Stomach (tissue), 9 donors: ENCODE data around the gene CHMP4B. TPM values are rescaled to one million over a fixed set of nuclear protein-coding genes. Genes with fewer than 3 reads are reported as not detected.

Experiments
- DNase-seq, 2 donors: peaks; one replicate each; pipeline versions ENCODE4 v3.0.0 to v3.0.0-alpha.2; 2013 to 2019
- H3K27ac ChIP-seq, 5 donors: fragments of 200-600 bp in 4 of 5; sonication (generic) in 4 of 5; one replicate each; pipeline ENCODE4 v1.5.1; 2013 to 2019; ENCODE audit warnings: mild to moderate bottlenecking in 1 of 5, moderate library complexity in 1 of 5
- H3K27me3 ChIP-seq, 3 donors: fragments of 200-600 bp; sonication (generic); one replicate each; pipeline ENCODE4 v1.5.1; 2017 to 2019; ENCODE audit warnings: mixed run types in 1 of 3
- H3K36me3 ChIP-seq, 4 donors: fragments of 200-600 bp; sonication (generic); 1 replicate in 3 of 4; 2 replicates in 1 of 4; pipeline ENCODE4 v1.5.1; 2016 to 2019
- H3K4me1 ChIP-seq, 4 donors: fragments of 200-600 bp; sonication (generic); one replicate each; pipeline ENCODE4 v1.5.1; 2016 to 2019
- H3K4me3 ChIP-seq, 4 donors: fragments of 200-600 bp; sonication (generic) in 3 of 4; one replicate each; pipeline ENCODE4 v1.5.1; 2016 to 2019; ENCODE audit warnings: mild to moderate bottlenecking in 1 of 4
- H3K9me3 ChIP-seq, 4 donors: fragments of 200-600 bp; sonication (generic); one replicate each; pipeline ENCODE4 v1.5.1; 2016 to 2019
- EP300 ChIP-seq: sonication (generic); formaldehyde crosslinking; IDR thresholded peaks from one replicate; pipeline ENCODE4 v1.6.1; 2017; ENCODE audit warnings: antibody characterized with exemption
- POLR2A ChIP-seq, 4 donors: fragments of 450-650 bp; IDR thresholded peaks; one replicate each; pipeline ENCODE4 v1.6.1; 2016; ENCODE audit warnings: antibody characterized with exemption in 4 of 4, control low read depth in 2 of 4, mild to moderate bottlenecking in 1 of 4, moderate library complexity in 1 of 4
- POLR2AphosphoS5 ChIP-seq, 3 donors: sonication (generic); formaldehyde crosslinking; IDR thresholded peaks; one replicate each; pipeline ENCODE4 v1.6.1; 2016; ENCODE audit warnings: antibody characterized with exemption in 3 of 3
- WGBS, 5 donors: extraction: QIAGEN DNeasy Blood & Tissue Kit in 3 of 5; methylation state at CpG; one replicate each; pipeline versions ENCODE4 v1.1.5 to v1.1.7; 2013 to 2018; 5-methylcytosine and 5-hydroxymethylcytosine counted together
- intact Hi-C: fragments of 100-400 bp; cut with DNase I; formaldehyde crosslinking; loops from one replicate; pipeline ENCODE4 v1.15.1; 2023; ENCODE audit warnings: low total_unique reads
- polyA plus RNA-seq, 3 donors: library from polyadenylated mRNA; stranded (reverse); fragments of 200-250 nt; gene quantifications; one replicate each; pipeline ENCODE4 v1.2.3, GENCODE V29; 2013
- total RNA-seq, 5 donors: library from RNA; depleted of rRNA; stranded (reverse); fragments of >200 nt; gene quantifications; one replicate each; pipeline versions ENCODE4 v1.1.0 to v1.2.3, GENCODE V29; 2014 to 2016
- TF ChIP-seq, protein P1 (sequence below), 7 experiments: fragments of 450-650 bp in 4 of 7; fragments of 200-600 bp in 3 of 7; sonication (generic) in 3 of 7; IDR thresholded peaks; one replicate each; pipeline ENCODE4 v1.5.1; 2016 to 2019; ENCODE audit warnings: antibody characterized with exemption in 7 of 7, control low read depth in 2 of 7, mild to moderate bottlenecking in 1 of 7
- donor health status: healthy with polysubstance abuse.
- donor health status: Bipolar disorder and iron deficiency.
- donor health status: healthy.

The CHMP4B gene
- total and polyA plus RNA-seq, 8 donors = 48.4 to 166 (median 98.5) TPM

DNA sequence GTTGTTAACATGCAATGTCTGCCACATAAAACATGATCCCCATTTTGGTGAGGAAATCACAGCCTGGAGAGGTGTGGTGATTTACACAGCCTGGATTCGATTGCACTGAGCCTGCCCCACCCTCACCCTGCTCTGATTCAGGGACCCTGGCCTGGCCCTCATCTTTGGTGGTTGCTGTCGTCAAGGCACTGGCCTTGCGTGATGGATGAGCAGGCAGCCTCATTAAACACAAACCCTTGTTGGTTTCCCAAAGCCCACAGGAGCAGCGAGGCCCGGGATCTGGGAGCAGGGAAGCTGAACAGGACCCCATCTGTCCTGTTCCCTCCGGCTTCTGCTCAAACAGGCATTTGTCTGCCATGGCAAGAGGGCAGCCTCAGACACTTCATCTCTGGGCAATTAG lies 70.8 kb downstream of the CHMP4B start:
- Histone ChIP-seq H3K4me3 (no peak overlapping the region), H3K4me1 (no peaks in the 10 kb centered on the region), H3K27ac (peak overlapping the region in 1 of 5 donors; percentile 28), H3K36me3 (no peaks in the 10 kb centered on the region), H3K9me3 (peaks cover 0 to 20% (median 7%) of the 10 kb centered on the region in 4 donors), H3K27me3 (no peaks in the 10 kb centered on the region)
- TF ChIP-seq POLR2AphosphoS5 (IDR thresholded peaks at IDR 0.05) (no peak), EP300 (no peak), POLR2A (IDR thresholded peaks at IDR 0.05) (no peak)
- TF ChIP-seq, protein P1, sequence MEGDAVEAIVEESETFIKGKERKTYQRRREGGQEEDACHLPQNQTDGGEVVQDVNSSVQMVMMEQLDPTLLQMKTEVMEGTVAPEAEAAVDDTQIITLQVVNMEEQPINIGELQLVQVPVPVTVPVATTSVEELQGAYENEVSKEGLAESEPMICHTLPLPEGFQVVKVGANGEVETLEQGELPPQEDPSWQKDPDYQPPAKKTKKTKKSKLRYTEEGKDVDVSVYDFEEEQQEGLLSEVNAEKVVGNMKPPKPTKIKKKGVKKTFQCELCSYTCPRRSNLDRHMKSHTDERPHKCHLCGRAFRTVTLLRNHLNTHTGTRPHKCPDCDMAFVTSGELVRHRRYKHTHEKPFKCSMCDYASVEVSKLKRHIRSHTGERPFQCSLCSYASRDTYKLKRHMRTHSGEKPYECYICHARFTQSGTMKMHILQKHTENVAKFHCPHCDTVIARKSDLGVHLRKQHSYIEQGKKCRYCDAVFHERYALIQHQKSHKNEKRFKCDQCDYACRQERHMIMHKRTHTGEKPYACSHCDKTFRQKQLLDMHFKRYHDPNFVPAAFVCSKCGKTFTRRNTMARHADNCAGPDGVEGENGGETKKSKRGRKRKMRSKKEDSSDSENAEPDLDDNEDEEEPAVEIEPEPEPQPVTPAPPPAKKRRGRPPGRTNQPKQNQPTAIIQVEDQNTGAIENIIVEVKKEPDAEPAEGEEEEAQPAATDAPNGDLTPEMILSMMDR (IDR thresholded peaks at IDR 0.05) = no peak
- 41 to 70% (median 60%) methylated on average over 4 to 6 of the region's 6 CpGs for WGBS, 5 donors
- no peak for DNase-seq
- intact Hi-C loops = no loop called here

GRCh38 chr20:33882481-33882880 lies 71.3 kb downstream of the CHMP4B start:
- WGBS, 5 donors = 79 to 88% (median 83%) methylated on average over 10 of the region's 10 CpGs

DNA sequence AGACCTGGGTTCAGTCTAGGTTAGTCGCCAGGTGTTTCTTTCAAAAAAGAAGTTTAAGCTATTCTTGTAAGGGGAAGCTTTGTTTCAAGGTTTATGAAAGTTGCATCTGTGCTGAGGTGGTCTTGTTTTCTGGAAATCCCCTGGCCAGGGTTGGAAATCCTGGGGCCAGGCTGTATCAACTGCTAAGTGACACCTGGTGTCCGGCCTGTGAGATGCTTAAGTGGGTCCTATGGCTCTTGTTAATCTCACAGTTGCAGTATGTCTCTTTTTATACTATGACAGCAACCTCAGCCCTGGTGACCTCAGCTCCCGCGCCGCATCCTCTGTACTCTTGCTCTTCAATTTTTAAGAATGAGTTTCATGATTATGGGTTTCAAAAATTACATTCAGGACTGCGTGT lies 72.0 kb downstream of the CHMP4B start:
- H3K27ac ChIP-seq = peak overlapping the region in 1 of 5 donors; percentile 26
- H3K36me3 ChIP-seq = no peaks in the 10 kb centered on the region
- no peaks in the 10 kb centered on the region for H3K27me3 ChIP-seq
- peaks cover 0 to 20% (median 7%) of the 10 kb centered on the region in 4 donors for H3K9me3 ChIP-seq
- DNase-seq = no peak
- intact Hi-C loops = no loop called here
- no peak overlapping the region for H3K4me3 ChIP-seq
- TF ChIP-seq EP300 = no peak
- TF ChIP-seq POLR2AphosphoS5 (IDR thresholded peaks at IDR 0.05) = no peak
- TF ChIP-seq POLR2A (IDR thresholded peaks at IDR 0.05) = no peak
- TF ChIP-seq, protein P1 (IDR thresholded peaks at IDR 0.05) = no peak
- WGBS, 5 donors = 79 to 92% (median 86%) methylated on average over 6 of the region's 6 CpGs
- H3K4me1 ChIP-seq = no peaks in the 10 kb centered on the region

More at GRCh38 chr20:33882481-33882880, 71.3 kb downstream of the CHMP4B start:
- no peak overlapping the region for H3K4me3 ChIP-seq
- peaks cover 0 to 20% (median 7%) of the 10 kb centered on the region in 4 donors for H3K9me3 ChIP-seq
- H3K27me3 ChIP-seq = no peaks in the 10 kb centered on the region
- H3K27ac ChIP-seq = peak overlapping the region in 1 of 5 donors; percentile 28
- TF ChIP-seq POLR2AphosphoS5 (IDR thresholded peaks at IDR 0.05) (no peak), EP300 (no peak), POLR2A (IDR thresholded peaks at IDR 0.05) (no peak)
- TF ChIP-seq, protein P1 (IDR thresholded peaks at IDR 0.05) = no peak
- no peak for DNase-seq
- H3K36me3 ChIP-seq = no peaks in the 10 kb centered on the region
- intact Hi-C loops = no loop called here
- no peaks in the 10 kb centered on the region for H3K4me1 ChIP-seq

DNA sequence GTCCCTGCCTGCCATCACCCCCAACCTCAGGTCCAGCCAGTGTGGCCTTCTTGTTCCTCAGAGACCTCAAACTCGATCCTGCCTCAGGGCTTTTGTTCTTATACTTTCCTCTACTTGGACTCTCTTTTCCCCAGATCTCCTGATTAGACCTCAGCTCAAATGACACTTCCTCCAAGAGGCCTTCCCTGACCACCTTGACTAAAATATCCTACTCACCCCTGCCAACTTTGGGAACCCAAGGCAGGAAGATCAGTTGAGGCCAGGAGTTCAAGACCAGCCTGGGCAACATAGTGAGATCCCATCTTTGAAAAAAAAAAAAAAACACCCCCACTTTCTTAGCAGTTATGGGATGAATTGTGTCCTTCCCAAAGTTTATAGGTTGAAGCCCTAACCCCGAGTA lies 73.5 kb downstream of the CHMP4B start:
- intact Hi-C loops = no loop called here
- Histone ChIP-seq H3K36me3 (no peaks in the 10 kb centered on the region), H3K27me3 (no peaks in the 10 kb centered on the region), H3K4me1 (no peaks in the 10 kb centered on the region), H3K9me3 (peaks cover 0 to 6% (median under 1%) of the 10 kb centered on the region in 4 donors), H3K27ac (peak overlapping the region in 1 of 5 donors; percentile 50), H3K4me3 (no peak overlapping the region)
- TF ChIP-seq POLR2A (IDR thresholded peaks at IDR 0.05) (no peak), POLR2AphosphoS5 (IDR thresholded peaks at IDR 0.05) (no peak), EP300 (no peak)
- TF ChIP-seq, protein P1 (IDR thresholded peaks at IDR 0.05) = no peak
- WGBS, 5 donors = 77 to 98% (median 87%) methylated on average over 2 of the region's 2 CpGs
- no peak for DNase-seq
